ENCODE results near the gene SYTL3. TPM values are rescaled to one million over a fixed set of nuclear protein-coding genes. Genes with fewer than 3 reads are reported as not detected.

Gene SYTL3
- total RNA-seq, 1 donor from 2014 or later = 0.77 TPM

DNA sequence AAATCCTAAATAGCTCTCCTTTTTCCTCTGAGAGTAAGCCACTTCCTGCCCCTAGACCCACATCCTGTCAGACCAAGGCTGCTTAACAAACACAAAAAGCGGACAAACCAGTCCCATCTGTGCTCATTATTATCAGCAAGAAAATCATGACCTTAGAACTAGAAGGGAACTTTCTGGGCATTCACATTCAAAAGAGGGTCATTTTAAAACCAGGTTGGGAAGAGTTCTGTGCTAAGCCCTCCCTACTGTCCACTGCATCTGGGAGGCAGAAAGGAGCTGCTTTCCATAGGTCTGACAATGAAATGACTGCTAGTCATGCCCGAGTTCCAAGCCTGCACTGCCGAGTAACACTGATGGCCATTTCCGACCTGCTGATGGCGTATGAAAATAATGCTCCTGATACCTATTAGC lies 153.9 kb downstream of the SYTL3 start:
- H3K36me3 Mint-ChIP-seq (ENCODE audit: low read depth, unreplicated experiment) = peaks cover 12% of the 10 kb centered on the region
- H3K9me3 Mint-ChIP-seq (ENCODE audit: unreplicated experiment) = no peaks in the 10 kb centered on the region
- peaks cover 86% of the 10 kb centered on the region for H3K4me1 Mint-ChIP-seq (ENCODE audit: unreplicated experiment)
- H3K27ac Mint-ChIP-seq (ENCODE audit: unreplicated experiment) = peak overlapping the region; percentile 95
- DNase-seq (ENCODE audit: low spot score) = peak; percentile 27
- TF ChIP-seq, protein P1, sequence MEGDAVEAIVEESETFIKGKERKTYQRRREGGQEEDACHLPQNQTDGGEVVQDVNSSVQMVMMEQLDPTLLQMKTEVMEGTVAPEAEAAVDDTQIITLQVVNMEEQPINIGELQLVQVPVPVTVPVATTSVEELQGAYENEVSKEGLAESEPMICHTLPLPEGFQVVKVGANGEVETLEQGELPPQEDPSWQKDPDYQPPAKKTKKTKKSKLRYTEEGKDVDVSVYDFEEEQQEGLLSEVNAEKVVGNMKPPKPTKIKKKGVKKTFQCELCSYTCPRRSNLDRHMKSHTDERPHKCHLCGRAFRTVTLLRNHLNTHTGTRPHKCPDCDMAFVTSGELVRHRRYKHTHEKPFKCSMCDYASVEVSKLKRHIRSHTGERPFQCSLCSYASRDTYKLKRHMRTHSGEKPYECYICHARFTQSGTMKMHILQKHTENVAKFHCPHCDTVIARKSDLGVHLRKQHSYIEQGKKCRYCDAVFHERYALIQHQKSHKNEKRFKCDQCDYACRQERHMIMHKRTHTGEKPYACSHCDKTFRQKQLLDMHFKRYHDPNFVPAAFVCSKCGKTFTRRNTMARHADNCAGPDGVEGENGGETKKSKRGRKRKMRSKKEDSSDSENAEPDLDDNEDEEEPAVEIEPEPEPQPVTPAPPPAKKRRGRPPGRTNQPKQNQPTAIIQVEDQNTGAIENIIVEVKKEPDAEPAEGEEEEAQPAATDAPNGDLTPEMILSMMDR (IDR thresholded peaks at IDR 0.05; ENCODE audit: unreplicated experiment) = no peak
- H3K27me3 Mint-ChIP-seq (ENCODE audit: unreplicated experiment) = peaks cover 4% of the 10 kb centered on the region
- H3K4me3 Mint-ChIP-seq (ENCODE audit: unreplicated experiment) = peak overlapping the region; percentile 72

DNA sequence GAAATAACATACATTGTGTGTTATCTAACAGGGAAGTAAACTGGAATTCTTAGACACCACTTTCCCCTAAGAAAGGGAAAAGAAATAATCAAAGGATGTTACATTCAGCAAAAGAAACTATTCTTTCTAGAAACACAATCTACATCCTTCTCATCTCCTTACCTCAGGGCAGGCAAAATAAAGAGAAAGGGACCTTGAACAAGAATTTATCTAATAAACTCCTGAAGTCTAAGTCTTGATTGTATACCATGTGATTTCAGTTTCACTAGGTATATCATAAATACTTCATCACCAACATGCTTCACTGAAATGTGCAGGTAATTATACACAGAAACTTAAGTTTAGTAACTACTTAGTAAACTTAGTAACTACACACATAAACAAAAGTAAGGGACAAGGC lies 154.4 kb downstream of the SYTL3 start:
- H3K9me3 Mint-ChIP-seq (ENCODE audit: unreplicated experiment) = no peaks in the 10 kb centered on the region
- no peak for DNase-seq (ENCODE audit: low spot score)
- peaks cover 4% of the 10 kb centered on the region for H3K27me3 Mint-ChIP-seq (ENCODE audit: unreplicated experiment)
- H3K36me3 Mint-ChIP-seq (ENCODE audit: low read depth, unreplicated experiment) = peaks cover 12% of the 10 kb centered on the region
- H3K4me1 Mint-ChIP-seq (ENCODE audit: unreplicated experiment) = peaks cover 87% of the 10 kb centered on the region
- TF ChIP-seq, protein P1 (IDR thresholded peaks at IDR 0.05; ENCODE audit: unreplicated experiment) = no peak
- H3K27ac Mint-ChIP-seq (ENCODE audit: unreplicated experiment) = peak overlapping the region; percentile 95
- H3K4me3 Mint-ChIP-seq (ENCODE audit: unreplicated experiment) = peak overlapping the region; percentile 72

DNA sequence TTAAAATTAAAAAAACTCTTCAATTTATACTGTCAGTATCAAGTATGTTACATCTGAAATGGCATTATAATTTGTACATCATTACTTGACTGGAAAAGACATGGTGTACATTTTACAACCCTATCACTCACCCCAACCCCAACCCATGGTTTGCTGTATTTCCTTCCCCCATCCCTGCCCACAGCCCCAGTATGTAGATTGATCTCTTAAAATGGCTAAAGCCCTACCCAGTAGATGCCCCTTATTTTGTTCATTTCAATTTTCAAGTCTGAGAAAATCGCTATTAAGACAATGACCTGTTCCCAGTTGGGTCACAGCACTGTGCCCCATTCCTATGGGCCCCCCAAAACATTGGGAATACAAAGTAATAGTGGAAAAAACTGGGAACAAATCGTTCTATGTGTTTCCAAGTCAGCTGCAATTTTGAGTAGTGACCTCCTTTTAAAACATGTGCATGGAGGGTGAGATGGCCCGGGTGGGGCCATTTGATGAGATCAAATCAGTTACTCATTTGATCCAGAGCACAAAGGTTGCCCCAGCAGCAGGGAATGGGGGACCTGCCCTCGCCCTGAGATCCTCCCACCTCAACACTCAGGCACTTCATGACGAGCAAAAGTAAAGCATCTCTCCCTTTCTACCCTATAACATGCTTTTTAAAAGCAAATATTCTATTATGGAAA lies 156.0 kb downstream of the SYTL3 start:
- no peak for DNase-seq (ENCODE audit: low spot score)
- no peak overlapping the region for H3K4me3 Mint-ChIP-seq (ENCODE audit: unreplicated experiment)
- TF ChIP-seq, protein P1 (IDR thresholded peaks at IDR 0.05; ENCODE audit: unreplicated experiment) = no peak
- H3K4me1 Mint-ChIP-seq (ENCODE audit: unreplicated experiment) = peaks cover 84% of the 10 kb centered on the region
- H3K36me3 Mint-ChIP-seq (ENCODE audit: low read depth, unreplicated experiment) = peaks cover 15% of the 10 kb centered on the region
- H3K9me3 Mint-ChIP-seq (ENCODE audit: unreplicated experiment) = no peaks in the 10 kb centered on the region
- peak overlapping the region; percentile 81 for H3K27ac Mint-ChIP-seq (ENCODE audit: unreplicated experiment)
- peaks cover 2% of the 10 kb centered on the region for H3K27me3 Mint-ChIP-seq (ENCODE audit: unreplicated experiment)

DNA sequence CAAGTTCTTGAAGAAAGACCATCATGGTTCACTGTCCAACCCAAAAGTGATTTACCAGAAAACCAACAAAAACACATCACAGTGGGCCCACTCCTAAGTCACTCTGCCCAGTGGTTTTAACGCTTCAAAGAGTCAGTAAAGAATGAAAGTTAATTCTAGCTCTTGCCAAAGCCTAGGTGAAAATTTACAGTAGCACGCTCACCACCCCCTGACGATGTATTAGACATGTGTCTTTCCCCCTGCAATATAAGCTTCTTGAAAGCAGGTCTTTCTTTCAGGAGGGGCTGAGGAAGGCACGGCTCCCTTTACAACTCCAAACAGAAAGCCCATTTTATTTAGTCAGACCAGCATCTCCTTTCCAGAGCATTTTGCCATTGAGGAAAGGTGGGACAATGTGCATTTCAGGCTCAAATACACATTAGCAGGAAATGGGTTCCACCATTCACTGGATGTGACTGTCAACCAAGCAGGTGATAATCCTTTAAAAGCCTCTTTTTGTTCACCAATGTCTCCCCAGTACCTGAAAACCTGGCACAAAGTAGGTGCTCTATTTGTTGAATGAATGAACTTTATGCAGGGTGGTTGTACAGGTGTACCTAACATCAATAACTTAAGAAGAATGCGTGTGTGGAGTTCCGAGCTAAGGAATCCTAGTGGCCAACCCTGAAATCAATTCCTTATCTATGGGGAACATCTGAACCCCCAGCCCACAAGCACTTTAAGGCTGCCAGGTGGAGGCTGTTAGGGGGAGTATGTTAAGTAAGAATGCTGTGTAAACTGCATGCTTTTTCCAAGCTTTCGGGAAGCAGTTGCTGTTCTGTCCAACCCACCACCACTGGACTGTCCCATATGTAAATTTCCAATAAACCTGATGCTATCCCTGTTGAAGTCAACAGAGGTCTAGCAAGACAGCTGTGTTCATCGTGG lies 157.9 kb downstream of the SYTL3 start:
- DNase-seq (ENCODE audit: low spot score) = no peak
- Mint-ChIP-seq H3K36me3 (ENCODE audit: low read depth, unreplicated experiment) (peaks cover 20% of the 10 kb centered on the region), H3K27me3 (ENCODE audit: unreplicated experiment) (peaks cover 5% of the 10 kb centered on the region), H3K27ac (ENCODE audit: unreplicated experiment) (peak overlapping the region; percentile 21), H3K9me3 (ENCODE audit: unreplicated experiment) (no peaks in the 10 kb centered on the region), H3K4me1 (ENCODE audit: unreplicated experiment) (peaks cover 71% of the 10 kb centered on the region), H3K4me3 (ENCODE audit: unreplicated experiment) (no peak overlapping the region)
- TF ChIP-seq, protein P1 (IDR thresholded peaks at IDR 0.05; ENCODE audit: unreplicated experiment) = no peak

Measured in endothelial cell (in vitro differentiated cells).